Calu3 (cell line): ENCODE results near the gene DRAM1. TPM values are rescaled to one million over a fixed set of nuclear protein-coding genes. Genes with fewer than 3 reads are reported as not detected.

Experiments used
- BruUV-seq: library from RNA; stranded (reverse); fragments of 400-500 nt; replicated peaks from 2 replicates; lab custom pipeline; 2021; lab: Mats Ljungman, UMichigan
- CTCF ChIA-PET: fragments of 300-600 bp; sonication (Branson Sonifier 250); formaldehyde crosslinking; loops from one replicate; lab custom pipeline; 2022; ENCODE audit warnings: antibody characterized with exemption; lab: Charles Lee
- DNase-seq: peaks from one replicate; pipeline ENCODE4 v3.0.0; 2022
- H3K27ac Mint-ChIP-seq: one replicate; pipeline ENCODE4 v1.8.0; 2022; ENCODE audit warnings: mixed read lengths; ENCODE audit not compliant: unreplicated experiment
- H3K27me3 Mint-ChIP-seq: one replicate; pipeline ENCODE4 v1.8.0; 2022; ENCODE audit warnings: mixed read lengths; ENCODE audit not compliant: unreplicated experiment
- H3K36me3 Mint-ChIP-seq: one replicate; pipeline ENCODE4 v1.8.0; 2022; ENCODE audit warnings: mild to moderate bottlenecking, moderate library complexity, mixed read lengths; ENCODE audit not compliant: insufficient read depth, unreplicated experiment
- H3K4me1 Mint-ChIP-seq: one replicate; pipeline ENCODE4 v1.8.0; 2022; ENCODE audit warnings: mild to moderate bottlenecking, low read depth, mixed read lengths; ENCODE audit not compliant: unreplicated experiment
- H3K4me3 Mint-ChIP-seq: one replicate; pipeline ENCODE4 v1.8.0; 2022; ENCODE audit warnings: mild to moderate bottlenecking, low read depth, moderate library complexity, mixed read lengths; ENCODE audit not compliant: unreplicated experiment
- H3K9me3 Mint-ChIP-seq: one replicate; pipeline ENCODE4 v1.8.0; 2022; ENCODE audit warnings: low read depth, mixed read lengths; ENCODE audit not compliant: unreplicated experiment
- intact Hi-C: fragments of 100-400 bp; cut with micrococcal nuclease; formaldehyde crosslinking; loops from one replicate; pipeline ENCODE4 v1.10.0; 2022; ENCODE audit not compliant: unreplicated experiment
- total RNA-seq: library from RNA; stranded (reverse); gene quantifications from 2 replicates; pipeline ENCODE4 v1.2.3, GENCODE V29; 2022
- TF ChIP-seq, protein P1 (sequence below): fragments of 200-600 bp; IDR thresholded peaks from one replicate; pipeline ENCODE4 v1.8.0; 2022; ENCODE audit warnings: antibody characterized with exemption; ENCODE audit not compliant: unreplicated experiment

Gene DRAM1
- total RNA-seq, 1 experiment from 2014 or later = 28.1 TPM

DNA sequence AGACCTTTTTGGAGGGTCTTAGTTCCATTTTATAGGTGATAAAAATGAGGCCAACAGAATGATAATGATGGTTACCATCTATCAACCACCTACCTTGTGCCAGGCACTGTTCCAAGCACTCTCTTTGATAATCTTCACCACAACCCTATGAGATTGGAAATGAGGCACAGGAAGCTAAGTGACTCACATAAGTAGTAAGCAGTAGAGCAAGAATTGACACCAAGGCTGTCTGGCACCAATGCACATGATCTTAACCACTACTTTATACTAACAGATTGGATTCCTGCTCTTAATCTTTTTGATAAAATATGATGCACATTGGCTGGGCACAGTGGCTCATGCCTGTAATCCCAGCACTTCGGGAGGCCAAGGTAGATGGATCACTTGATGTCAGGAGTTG is 91.4 kb downstream of the DRAM1 start:
- CTCF ChIA-PET = no interaction called here
- Mint-ChIP-seq H3K4me3 (no peak overlapping the region), H3K27ac (no peak overlapping the region), H3K4me1 (no peaks in the 10 kb centered on the region), H3K9me3 (no peaks in the 10 kb centered on the region), H3K36me3 (no peaks in the 10 kb centered on the region), H3K27me3 (no peaks in the 10 kb centered on the region)
- TF ChIP-seq, protein P1, sequence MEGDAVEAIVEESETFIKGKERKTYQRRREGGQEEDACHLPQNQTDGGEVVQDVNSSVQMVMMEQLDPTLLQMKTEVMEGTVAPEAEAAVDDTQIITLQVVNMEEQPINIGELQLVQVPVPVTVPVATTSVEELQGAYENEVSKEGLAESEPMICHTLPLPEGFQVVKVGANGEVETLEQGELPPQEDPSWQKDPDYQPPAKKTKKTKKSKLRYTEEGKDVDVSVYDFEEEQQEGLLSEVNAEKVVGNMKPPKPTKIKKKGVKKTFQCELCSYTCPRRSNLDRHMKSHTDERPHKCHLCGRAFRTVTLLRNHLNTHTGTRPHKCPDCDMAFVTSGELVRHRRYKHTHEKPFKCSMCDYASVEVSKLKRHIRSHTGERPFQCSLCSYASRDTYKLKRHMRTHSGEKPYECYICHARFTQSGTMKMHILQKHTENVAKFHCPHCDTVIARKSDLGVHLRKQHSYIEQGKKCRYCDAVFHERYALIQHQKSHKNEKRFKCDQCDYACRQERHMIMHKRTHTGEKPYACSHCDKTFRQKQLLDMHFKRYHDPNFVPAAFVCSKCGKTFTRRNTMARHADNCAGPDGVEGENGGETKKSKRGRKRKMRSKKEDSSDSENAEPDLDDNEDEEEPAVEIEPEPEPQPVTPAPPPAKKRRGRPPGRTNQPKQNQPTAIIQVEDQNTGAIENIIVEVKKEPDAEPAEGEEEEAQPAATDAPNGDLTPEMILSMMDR = no peak
- no peak for DNase-seq
- intact Hi-C loops = no loop called here
- no TSS peak for BruUV-seq

Other genes starting within 250 kb of the DRAM1 start
- 45.5 and 49.2 TPM in 2 replicates for gene CHPT1, start 179.9 kb upstream of the DRAM1 start, total RNA-seq
- 0.12 TPM in 1 of 2 replicates, not detected in the other for gene SYCP3, start 138.1 kb upstream of the DRAM1 start, total RNA-seq
- gene GNPTAB, start 46.6 kb upstream of the DRAM1 start, total RNA-seq = 34.0 and 36.0 TPM in 2 replicates
- 34.3 and 36.0 TPM in 2 replicates for gene WASHC3, start 184.4 kb downstream of the DRAM1 start, total RNA-seq
- gene NUP37, start 242.5 kb downstream of the DRAM1 start, total RNA-seq = 59.0 and 72.1 TPM in 2 replicates
- gene PARPBP, start 242.6 kb downstream of the DRAM1 start, total RNA-seq = 28.1 and 38.0 TPM in 2 replicates